Osteoblast (primary cell): ENCODE data around the gene TMEM243. TPM values are rescaled to one million over a fixed set of nuclear protein-coding genes. Genes with fewer than 3 reads are reported as not detected.

Experiments used
- DNase-seq: peaks from one replicate; pipeline ENCODE4 v3.0.0; 2011; ENCODE audit warnings: low spot score, mixed read lengths; ENCODE audit not compliant: insufficient read length; ENCODE audit errors: missing footprints
- H2AFZ ChIP-seq: 2 replicates; pipeline ENCODE4 v1.6.0; 2011; ENCODE audit warnings: mild to moderate bottlenecking, low read length
- H3K27ac ChIP-seq: 2 replicates; pipeline ENCODE4 v1.5.1; 2011; ENCODE audit warnings: mild to moderate bottlenecking, low read depth, low read length, moderate library complexity
- H3K27me3 ChIP-seq: 2 replicates; pipeline ENCODE4 v1.6.0; 2012; ENCODE audit warnings: mild to moderate bottlenecking, control low read depth, inconsistent platforms, low read length, moderate library complexity; ENCODE audit not compliant: insufficient read depth
- H3K36me3 ChIP-seq: 2 replicates; pipeline ENCODE4 v1.5.1; 2011; ENCODE audit warnings: mild to moderate bottlenecking, low read length, control low read depth, moderate library complexity; ENCODE audit not compliant: insufficient read depth
- H3K4me1 ChIP-seq: 2 replicates; pipeline ENCODE4 v1.5.1; 2011; ENCODE audit warnings: mild to moderate bottlenecking, low read length, control low read depth, moderate library complexity; ENCODE audit not compliant: insufficient read depth
- H3K4me2 ChIP-seq: 2 replicates; pipeline ENCODE4 v1.6.0; 2011; ENCODE audit warnings: mild to moderate bottlenecking, low read length; ENCODE audit not compliant: insufficient read depth
- H3K4me3 ChIP-seq: fragments of 200-600 bp; sonication (generic); 3 replicates; pipeline ENCODE4 v1.5.1; 2012; ENCODE audit warnings: mild to moderate bottlenecking, low read length, inconsistent platforms; ENCODE audit not compliant: insufficient read depth
- H3K79me2 ChIP-seq: 2 replicates; pipeline ENCODE4 v1.6.0; 2012; ENCODE audit warnings: mild to moderate bottlenecking, low read length, control low read depth, inconsistent platforms; ENCODE audit not compliant: insufficient read depth
- H3K9me3 ChIP-seq: 2 replicates; pipeline ENCODE4 v1.5.1; 2011; ENCODE audit warnings: low read depth, low read length, control low read depth
- H4K20me1 ChIP-seq: 2 replicates; pipeline ENCODE4 v1.6.0; 2012; ENCODE audit warnings: mild to moderate bottlenecking, low read length, control low read depth; ENCODE audit not compliant: insufficient read depth
- total RNA-seq: library from RNA; depleted of rRNA; stranded (reverse); fragments of >200 nt; gene quantifications from 2 replicates; pipeline ENCODE4 v1.2.3, GENCODE V29; 2012
- TF ChIP-seq, protein P1 (sequence below): IDR thresholded peaks from 2 replicates; pipeline ENCODE4 v1.5.1; 2011; ENCODE audit warnings: mild to moderate bottlenecking, low read depth, low read length, moderate library complexity; ENCODE audit errors: extremely low read depth

TMEM243 gene
- total RNA-seq, 1 donor = 35.5 TPM

DNA sequence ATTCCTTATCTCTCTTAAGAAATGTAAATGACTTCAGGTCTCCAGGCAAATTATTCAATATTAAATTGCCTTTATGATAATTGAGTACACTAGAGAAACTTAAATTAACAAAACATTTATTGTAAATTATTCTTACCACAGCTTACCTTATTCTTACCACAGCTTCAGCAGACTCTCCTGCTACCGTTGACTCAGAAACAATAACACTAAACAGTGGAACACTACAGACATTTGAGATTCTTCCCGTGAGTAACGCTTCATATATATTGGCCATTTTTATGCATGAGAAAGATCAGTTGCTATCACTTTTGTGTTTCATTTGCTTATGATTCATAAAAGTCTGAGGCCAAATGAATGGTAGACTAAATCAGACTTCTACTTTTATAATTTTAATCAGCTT lies 28.7 kb downstream of the TMEM243 start:
- no peak for DNase-seq
- Histone ChIP-seq H3K36me3 (peaks cover 97% of the 10 kb centered on the region), H3K4me3 (no peak overlapping the region), H4K20me1 (no peaks in the 10 kb centered on the region), H3K27me3 (no peaks in the 10 kb centered on the region), H3K9me3 (no peaks in the 10 kb centered on the region), H3K4me2 (no peak overlapping the region), H2AFZ (no peak overlapping the region), H3K27ac (no peak overlapping the region), H3K79me2 (peaks cover 2% of the 10 kb centered on the region), H3K4me1 (no peaks in the 10 kb centered on the region)
- TF ChIP-seq, protein P1, sequence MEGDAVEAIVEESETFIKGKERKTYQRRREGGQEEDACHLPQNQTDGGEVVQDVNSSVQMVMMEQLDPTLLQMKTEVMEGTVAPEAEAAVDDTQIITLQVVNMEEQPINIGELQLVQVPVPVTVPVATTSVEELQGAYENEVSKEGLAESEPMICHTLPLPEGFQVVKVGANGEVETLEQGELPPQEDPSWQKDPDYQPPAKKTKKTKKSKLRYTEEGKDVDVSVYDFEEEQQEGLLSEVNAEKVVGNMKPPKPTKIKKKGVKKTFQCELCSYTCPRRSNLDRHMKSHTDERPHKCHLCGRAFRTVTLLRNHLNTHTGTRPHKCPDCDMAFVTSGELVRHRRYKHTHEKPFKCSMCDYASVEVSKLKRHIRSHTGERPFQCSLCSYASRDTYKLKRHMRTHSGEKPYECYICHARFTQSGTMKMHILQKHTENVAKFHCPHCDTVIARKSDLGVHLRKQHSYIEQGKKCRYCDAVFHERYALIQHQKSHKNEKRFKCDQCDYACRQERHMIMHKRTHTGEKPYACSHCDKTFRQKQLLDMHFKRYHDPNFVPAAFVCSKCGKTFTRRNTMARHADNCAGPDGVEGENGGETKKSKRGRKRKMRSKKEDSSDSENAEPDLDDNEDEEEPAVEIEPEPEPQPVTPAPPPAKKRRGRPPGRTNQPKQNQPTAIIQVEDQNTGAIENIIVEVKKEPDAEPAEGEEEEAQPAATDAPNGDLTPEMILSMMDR = no peak

DNA sequence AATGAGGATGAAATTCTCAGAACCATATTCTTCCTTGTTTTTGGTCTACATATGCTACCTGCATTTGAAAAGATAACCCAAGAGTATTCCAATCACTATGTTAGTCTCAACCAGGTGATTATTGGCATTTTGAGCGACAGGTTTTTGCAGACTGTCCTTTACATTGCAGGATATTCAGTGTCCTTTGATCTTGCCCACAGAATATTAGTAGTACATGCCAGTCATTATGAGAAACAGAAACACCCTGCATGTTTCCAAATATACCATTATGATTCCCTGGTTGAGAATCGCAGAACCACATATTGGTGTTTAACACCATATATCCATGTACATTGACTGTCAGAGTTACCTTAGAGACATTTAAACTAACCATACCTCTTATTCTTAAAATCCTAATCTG lies 30.6 kb downstream of the TMEM243 start:
- Histone ChIP-seq H3K9me3 (no peaks in the 10 kb centered on the region), H2AFZ (no peak overlapping the region), H3K27me3 (no peaks in the 10 kb centered on the region), H3K4me1 (no peaks in the 10 kb centered on the region), H3K27ac (no peak overlapping the region), H3K4me3 (no peak overlapping the region), H3K4me2 (no peak overlapping the region), H4K20me1 (no peaks in the 10 kb centered on the region), H3K36me3 (peaks cover 97% of the 10 kb centered on the region), H3K79me2 (peaks cover 2% of the 10 kb centered on the region)
- no peak for DNase-seq
- TF ChIP-seq, protein P1 = no peak

DNA sequence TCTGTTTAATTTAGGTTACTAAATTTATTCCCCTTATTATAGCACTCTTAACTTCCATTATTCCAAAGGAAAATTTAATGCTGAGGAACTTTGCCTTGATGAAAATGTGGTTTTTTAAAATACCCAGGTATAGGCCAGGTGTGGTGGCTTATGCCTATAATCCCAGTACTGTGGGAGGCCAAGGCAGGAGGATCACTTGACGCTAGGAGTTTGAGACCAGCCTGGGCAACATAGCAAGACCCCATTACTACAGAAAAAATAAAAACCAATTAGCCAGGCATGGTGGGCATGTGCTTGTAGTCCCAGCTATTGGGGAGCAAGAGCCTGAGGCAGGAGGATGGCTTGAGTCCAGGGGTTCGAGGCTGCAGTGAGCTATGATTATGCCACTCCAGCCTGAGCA lies 32.4 kb downstream of the TMEM243 start:
- Histone ChIP-seq H3K27me3 (no peaks in the 10 kb centered on the region), H4K20me1 (no peaks in the 10 kb centered on the region), H3K9me3 (no peaks in the 10 kb centered on the region), H3K4me3 (no peak overlapping the region), H3K27ac (no peak overlapping the region), H2AFZ (no peak overlapping the region), H3K4me1 (no peaks in the 10 kb centered on the region), H3K4me2 (no peak overlapping the region), H3K36me3 (peaks cover 97% of the 10 kb centered on the region), H3K79me2 (peaks cover 4% of the 10 kb centered on the region)
- no peak for DNase-seq
- TF ChIP-seq, protein P1 = no peak

DNA sequence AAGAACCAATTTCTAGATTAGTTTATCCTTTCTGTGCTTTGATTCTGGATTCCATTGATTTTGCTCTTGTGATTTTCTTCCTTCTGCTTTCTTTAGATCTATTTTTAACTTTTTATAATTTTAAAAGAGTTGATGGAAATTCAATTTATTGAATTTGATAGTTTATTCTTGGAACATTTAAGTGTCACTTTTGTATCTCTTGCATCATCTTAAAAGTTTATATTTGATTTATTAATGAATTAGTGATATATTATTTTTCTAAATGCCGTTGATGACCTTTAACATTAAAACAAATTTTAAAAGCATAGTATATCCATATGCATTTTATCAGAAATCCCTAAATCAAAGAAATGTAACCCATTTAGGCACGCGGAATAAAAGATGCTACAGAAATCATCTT lies 40.4 kb downstream of the TMEM243 start:
- no peaks in the 10 kb centered on the region for H3K27me3 ChIP-seq
- H3K36me3 ChIP-seq = peaks cover 53% of the 10 kb centered on the region
- H3K79me2 ChIP-seq = peaks cover 6% of the 10 kb centered on the region
- H3K27ac ChIP-seq = no peak overlapping the region
- TF ChIP-seq, protein P1 = no peak
- H3K9me3 ChIP-seq = no peaks in the 10 kb centered on the region
- no peak overlapping the region for H3K4me3 ChIP-seq
- no peak overlapping the region for H3K4me2 ChIP-seq
- no peak for DNase-seq
- H2AFZ ChIP-seq = no peak overlapping the region
- no peaks in the 10 kb centered on the region for H4K20me1 ChIP-seq
- no peaks in the 10 kb centered on the region for H3K4me1 ChIP-seq
